WI38 (cell line): ENCODE results near the gene HARS1.
"Not testable (repeated sequence)": the region's sequence is repeated elsewhere in the genome, so short reads cannot be mapped to it uniquely, and the experiment has no call there.

Source experiments
- H3K4me3 ChIP-seq: 2 replicates; pipeline ENCODE4 v1.5.1; 2011; ENCODE audit warnings: low read depth, mild to moderate bottlenecking, control low read depth, low read length
- CTCF ChIP-seq: IDR thresholded peaks from 2 replicates; pipeline ENCODE4 v1.5.1; 2012; ENCODE audit warnings: low read depth, mild to moderate bottlenecking, control low read depth, low read length

The HARS1 gene

GRCh38 chr5:140631036-140631417, 60.1 kb downstream of the HARS1 start:
- TF ChIP-seq CTCF = no peak
- no peak overlapping the region for H3K4me3 ChIP-seq

- H3K4me3 ChIP-seq = no peak overlapping the region
- TF ChIP-seq CTCF = no peak
Measured at GRCh38 chr5:140630292-140631035, 60.7 kb downstream of the HARS1 start.

- no peak overlapping the region for H3K4me3 ChIP-seq
- TF ChIP-seq CTCF = no peak
Measured at GRCh38 chr5:140628711-140629110, 62.5 kb downstream of the HARS1 start.

- no peak for TF ChIP-seq CTCF
- no peak overlapping the region for H3K4me3 ChIP-seq
Measured at GRCh38 chr5:140627972-140628371, 63.2 kb downstream of the HARS1 start.

- not testable (repeated sequence) for H3K4me3 ChIP-seq
Measured at GRCh38 chr5:140624886-140625285, 66.3 kb downstream of the HARS1 start.
